ENCODE measurements around the gene RANBP1.

- TF ChIP-seq CTCF (optimal IDR thresholded peaks at IDR 0.05 in 1 of 3, IDR thresholded peaks at IDR 0.05 in 1 of 3, conservative IDR thresholded peaks at IDR 0.05 in 1 of 3; ENCODE audit: extremely low read depth in 1 of 3, insufficient read depth in 2 of 3, low read length in 3 of 3) (no peak), EZH2 (IDR thresholded peaks at IDR 0.05; ENCODE audit: low read length) (no peak)
Observed at GRCh38 chr22:20079745-20080444, 36.0 kb upstream of the RANBP1 start, which contains the start of gene DGCR8.

All from keratinocyte (primary cell).